NCI-H1436 treated with DMSO at 0.1 percent for 48 hours (cell line): ENCODE measurements around the gene LRIG2.

ENCODE experiments used
- DNase-seq: peaks from one replicate; lab custom pipeline; 2025; lab: John Stamatoyannopoulos, UW

The LRIG2 gene

GRCh38 chr1:113170519-113170918 lies 97.5 kb downstream of the LRIG2 start:
- no peak for DNase-seq

- DNase-seq: no peak
Observed at GRCh38 chr1:113178106-113178505, 105.1 kb downstream of the LRIG2 start.

GRCh38 chr1:113178522-113178921 lies 105.5 kb downstream of the LRIG2 start:
- no peak for DNase-seq
